ENCODE data around the gene METTL13.

- TF ChIP-seq CTCF (conservative IDR thresholded peaks at IDR 0.05; ENCODE audit: low read depth, low read length) (no peak), CEBPB (IDR thresholded peaks at IDR 0.05; ENCODE audit: low read depth, low read length) (no peak), POLR2A (IDR thresholded peaks at IDR 0.05; ENCODE audit: low read depth, low read length) (no peak), RFX5 (IDR thresholded peaks at IDR 0.05; ENCODE audit: low read depth, low read length) (no peak), SMC3 (IDR thresholded peaks at IDR 0.05; ENCODE audit: low read depth, low read length) (no peak), MAFK (IDR thresholded peaks at IDR 0.05; ENCODE audit: low read depth, low read length) (no peak), RCOR1 (IDR thresholded peaks at IDR 0.05; ENCODE audit: insufficient replicate concordance, low read length) (no peak), RAD21 (IDR thresholded peaks at IDR 0.05; ENCODE audit: low read length) (no peak), USF2 (IDR thresholded peaks at IDR 0.05; ENCODE audit: low read depth, low read length) (no peak), ELK1 (IDR thresholded peaks at IDR 0.05; ENCODE audit: borderline replicate concordance, low read depth, low read length) (no peak), BHLHE40 (IDR thresholded peaks at IDR 0.05; ENCODE audit: low read depth, low read length) (no peak), FOS (IDR thresholded peaks at IDR 0.05; ENCODE audit: low read depth, low read length) (no peak), NFE2L2 (IDR thresholded peaks at IDR 0.05; ENCODE audit: low read depth, low read length) (no peak)
Measured at GRCh38 chr1:171783816-171784530, 2.5 kb downstream of the METTL13 start.
